Parietal lobe (tissue), 2 donors: ENCODE results near the gene MYCN. TPM values are rescaled to one million over a fixed set of nuclear protein-coding genes. Genes with fewer than 3 reads are reported as not detected.

ENCODE experiments used
- small RNA-seq: library from RNA; depleted of rRNA; stranded (forward); fragments of <200 nt; gene quantifications from one replicate; pipeline ENCODE3, GENCODE V24; 2014; ENCODE audit warnings: low replicate concordance
- total RNA-seq: library from RNA; depleted of rRNA; stranded (reverse); fragments of >200 nt; gene quantifications from one replicate; pipeline ENCODE4 v1.2.3, GENCODE V29; 2014

The MYCN gene
- 75.1 TPM for total RNA-seq

DNA sequence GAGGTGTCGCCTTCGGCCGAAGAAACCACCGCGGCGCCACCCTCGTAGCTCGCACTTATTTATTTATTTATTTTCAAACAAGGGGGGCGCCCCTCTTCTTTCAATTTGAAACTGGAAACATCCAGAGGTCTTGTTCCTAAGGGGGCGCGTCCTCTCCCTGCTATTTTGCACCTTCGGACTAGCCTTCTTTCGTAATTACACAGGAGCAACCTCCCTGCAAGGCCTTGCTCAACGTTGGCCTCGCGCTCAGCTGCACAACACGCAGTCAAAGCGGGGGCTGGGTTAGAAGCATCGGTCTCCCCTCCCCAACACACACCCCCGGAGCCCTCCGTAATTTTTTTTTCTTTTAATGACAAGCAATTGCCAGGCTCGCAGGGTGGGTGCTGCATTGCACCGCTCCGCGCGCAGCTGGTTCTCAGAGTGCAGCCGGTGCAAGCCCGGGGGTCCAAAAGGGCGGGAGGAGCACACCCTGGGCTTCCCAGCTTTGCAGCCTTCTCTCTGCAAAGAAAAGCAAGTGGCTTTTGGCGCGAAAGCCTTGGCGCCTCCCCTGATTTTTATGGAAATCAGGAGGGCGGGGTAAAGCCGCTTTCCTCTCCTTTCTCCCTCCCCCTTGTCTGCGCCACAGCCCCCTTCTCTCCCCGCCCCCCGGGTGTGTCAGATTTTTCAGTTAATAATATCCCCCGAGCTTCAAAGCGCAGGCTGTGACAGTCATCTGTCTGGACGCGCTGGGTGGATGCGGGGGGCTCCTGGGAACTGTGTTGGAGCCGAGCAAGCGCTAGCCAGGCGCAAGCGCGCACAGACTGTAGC is at the start of gene MYCN:
TSS of gene MYCN (plus strand) at position 697 of the 807 bp plus-strand sequence. CDS start 1,515 bp downstream, outside the sequence.

Small RNA genes within 50 kb of the gene (small RNA-seq; reads per million reads assigned to genes)
- gene RF01210 (not detected), gene RN7SL104P (not detected)
